CD14-positive monocyte (primary cell): ENCODE measurements around the gene SLC22A31. TPM values are rescaled to one million over a fixed set of nuclear protein-coding genes. Genes with fewer than 3 reads are reported as not detected.

Experiments used
- DNase-seq, 3 donors: peaks; one replicate each; pipeline ENCODE4 v3.0.0-alpha.2; 2011 to 2022
- H2AFZ ChIP-seq: 2 replicates; pipeline ENCODE4 v1.6.0; 2012; ENCODE audit warnings: mild to moderate bottlenecking, low read depth, low read length, inconsistent platforms; ENCODE audit not compliant: insufficient read depth, poor library complexity, severe bottlenecking
- H3K27ac ChIP-seq, 2 donors: 1 replicate in 1 of 2; 2 replicates in 1 of 2; pipeline ENCODE4 v1.5.1; 2012 to 2013; ENCODE audit warnings: low read length in 2 of 2, control low read depth in 1 of 2, inconsistent platforms in 1 of 2, low read depth in 1 of 2, mild to moderate bottlenecking in 1 of 2
- H3K27me3 ChIP-seq, 2 donors: one replicate each; pipeline versions ENCODE4 v1.6.0 to v1.6.1; 2011 to 2013; ENCODE audit warnings: low read length in 2 of 2; ENCODE audit not compliant: control insufficient read depth in 2 of 2, insufficient read depth in 2 of 2
- H3K36me3 ChIP-seq, 2 donors: replicated peaks in 1 of 2; 1 replicate in 1 of 2; 2 replicates in 1 of 2; pipeline versions ENCODE4 v1.5.1 to v1.6.1; 2012 to 2013; ENCODE audit warnings: low read length in 2 of 2, control low read depth in 1 of 2, inconsistent platforms in 1 of 2, mild to moderate bottlenecking in 1 of 2; ENCODE audit not compliant: insufficient read depth in 2 of 2, control insufficient read depth in 1 of 2
- H3K4me1 ChIP-seq, 2 donors: 1 replicate in 1 of 2; 2 replicates in 1 of 2; pipeline versions ENCODE4 v1.5.1 to v1.6.1; 2012 to 2013; ENCODE audit warnings: low read length in 2 of 2, control low read depth in 1 of 2, inconsistent platforms in 1 of 2, mild to moderate bottlenecking in 1 of 2, moderate library complexity in 1 of 2; ENCODE audit not compliant: insufficient read depth in 2 of 2, control insufficient read depth in 1 of 2
- H3K4me2 ChIP-seq: replicated peaks from 2 replicates; pipeline ENCODE3; 2012; ENCODE audit warnings: low read length, moderate library complexity, mild to moderate bottlenecking; ENCODE audit not compliant: poor library complexity, severe bottlenecking; ENCODE audit errors: extremely low read depth
- H3K4me3 ChIP-seq, 3 experiments: fragments of 200-600 bp in 1 of 3; sonication (generic) in 1 of 3; replicated peaks in 1 of 3; 1 replicate in 2 of 3; 2 replicates in 1 of 3; pipeline ENCODE4 v1.5.1; 2011 to 2013; ENCODE audit warnings: low read length in 3 of 3, mild to moderate bottlenecking in 3 of 3, control low read depth in 2 of 3, low read depth in 2 of 3, inconsistent platforms in 1 of 3, moderate library complexity in 1 of 3
- H3K79me2 ChIP-seq: 2 replicates; pipeline ENCODE4 v1.6.0; 2012; ENCODE audit warnings: mild to moderate bottlenecking, control low read depth, inconsistent platforms, low read length, moderate library complexity; ENCODE audit not compliant: insufficient read depth
- H3K9ac ChIP-seq: 2 replicates; pipeline ENCODE4 v1.6.0; 2017; ENCODE audit warnings: low read length, mild to moderate bottlenecking; ENCODE audit not compliant: insufficient read depth, poor library complexity, severe bottlenecking
- H3K9me3 ChIP-seq, 2 donors: replicated peaks in 1 of 2; 1 replicate in 1 of 2; 2 replicates in 1 of 2; pipeline versions ENCODE4 v1.5.1 to v1.6.1; 2012 to 2013; ENCODE audit warnings: low read length in 2 of 2, control low read depth in 1 of 2; ENCODE audit not compliant: control insufficient read depth in 1 of 2, insufficient read depth in 1 of 2
- H4K20me1 ChIP-seq: 2 replicates; pipeline ENCODE4 v1.6.0; 2012; ENCODE audit warnings: mild to moderate bottlenecking, low read length, control low read depth, moderate library complexity; ENCODE audit not compliant: insufficient read depth
- H3K27ac Mint-ChIP-seq, 7 donors: one replicate each; pipeline ENCODE4 v1.8.0; 2020; ENCODE audit warnings: mild to moderate bottlenecking in 7 of 7, mixed read lengths in 7 of 7, moderate library complexity in 6 of 7, inconsistent platforms in 2 of 7
- H3K27me3 Mint-ChIP-seq, 3 donors: one replicate each; pipeline ENCODE4 v1.8.0; 2021 to 2022; ENCODE audit warnings: low read depth in 3 of 3, mild to moderate bottlenecking in 3 of 3, mixed read lengths in 3 of 3, moderate library complexity in 3 of 3, inconsistent platforms in 1 of 3
- H3K36me3 Mint-ChIP-seq, 2 donors: one replicate each; pipeline ENCODE4 v1.8.0; 2020; ENCODE audit warnings: mixed read lengths in 2 of 2, inconsistent platforms in 1 of 2, mild to moderate bottlenecking in 1 of 2
- H3K4me1 Mint-ChIP-seq: one replicate; pipeline ENCODE4 v1.8.0; 2020; ENCODE audit warnings: mild to moderate bottlenecking, mixed read lengths
- H3K4me3 Mint-ChIP-seq, 2 donors: one replicate each; pipeline ENCODE4 v1.8.0; 2020; ENCODE audit warnings: mild to moderate bottlenecking in 2 of 2, mixed read lengths in 2 of 2, moderate library complexity in 1 of 2
- H3K9me3 Mint-ChIP-seq, 7 donors: one replicate each; pipeline ENCODE4 v1.8.0; 2020 to 2022; ENCODE audit warnings: mixed read lengths in 7 of 7, mild to moderate bottlenecking in 6 of 7, moderate library complexity in 6 of 7, inconsistent platforms in 2 of 7
- CTCF ChIP-seq: fragments of 200-600 bp; IDR thresholded peaks from one replicate; pipeline ENCODE4 v1.8.0; 2022; ENCODE audit warnings: antibody characterized with exemption, mild to moderate bottlenecking
- whole genome bisulfite sequencing: methylation state at CpG from one replicate; pipeline ENCODE4 v1.1.5; 2013; ENCODE audit warnings: missing lambda C conversion rate; ENCODE audit not compliant: insufficient coverage; 5-methylcytosine and 5-hydroxymethylcytosine counted together
- intact Hi-C, 2 donors: fragments of 100-400 bp; cut with micrococcal nuclease; formaldehyde crosslinking; loops; one replicate each; pipeline versions ENCODE4 v1.15.0 to v1.15.1; 2023
- polyA plus RNA-seq, 3 donors: library from polyadenylated mRNA; depleted of rRNA in 1 of 3; unstranded in 2 of 3; stranded (reverse) in 1 of 3; fragments of 300-500 nt in 2 of 3; fragments of >200 nt in 1 of 3; fragmentation: Illumina TruSeq in 2 of 3; gene quantifications; 1 replicate in 2 of 3; 2 replicates in 1 of 3; pipeline ENCODE4 v1.2.3, GENCODE V29; 2012 to 2021

The SLC22A31 gene
- polyA plus RNA-seq, 3 donors: 0.29 TPM; not detected in 2

GRCh38 chr16:89210904-89211515 lies 10.7 kb upstream of the SLC22A31 start:
- H3K36me3 Mint-ChIP-seq: no peaks in the 10 kb centered on the region
- Histone ChIP-seq H3K4me1 (no peaks in the 10 kb centered on the region), H3K4me2 (no peak overlapping the region), H3K27ac (no peak overlapping the region), H3K9me3 (no peaks in the 10 kb centered on the region), H2AFZ (no peak overlapping the region), H3K36me3 (no peaks in the 10 kb centered on the region), H4K20me1 (no peaks in the 10 kb centered on the region), H3K27me3 (peaks cover 0 to 2% of the 10 kb centered on the region in 2 donors), H3K9ac (no peak overlapping the region), H3K79me2 (no peaks in the 10 kb centered on the region), H3K4me3 (no peak overlapping the region)
- H3K4me3 Mint-ChIP-seq: no peak overlapping the region
- H3K9me3 Mint-ChIP-seq: peaks cover 0 to 2% (median 0%) of the 10 kb centered on the region in 7 donors
- peaks cover 8 to 21% (median 11%) of the 10 kb centered on the region in 3 donors for H3K27me3 Mint-ChIP-seq
- DNase-seq: no peak
- TF ChIP-seq CTCF: no peak
- no peaks in the 10 kb centered on the region for H3K4me1 Mint-ChIP-seq
- peak overlapping the region in 1 of 7 donors; percentile 13 for H3K27ac Mint-ChIP-seq
- 94% methylated on average over 11 of the region's 15 CpGs for WGBS
- intact Hi-C loops: loop anchor here in 1 of 2 donors (10.0 kb wide), 2 partner anchors 356 to 396 kb away; partner anchors contain the start of genes APRT, GALNS and TRAPPC2L

- Mint-ChIP-seq H3K36me3 (no peaks in the 10 kb centered on the region), H3K27ac (no peak overlapping the region), H3K27me3 (peaks cover 11 to 23% (median 11%) of the 10 kb centered on the region in 3 donors), H3K4me1 (no peaks in the 10 kb centered on the region), H3K4me3 (no peak overlapping the region), H3K9me3 (peaks cover 0 to 2% (median 0%) of the 10 kb centered on the region in 7 donors)
- Histone ChIP-seq H3K4me3 (no peak overlapping the region), H3K4me2 (no peak overlapping the region), H4K20me1 (no peaks in the 10 kb centered on the region), H3K9me3 (no peaks in the 10 kb centered on the region), H3K4me1 (no peaks in the 10 kb centered on the region), H3K79me2 (no peaks in the 10 kb centered on the region), H3K9ac (no peak overlapping the region), H3K27me3 (peaks cover 0 to 2% of the 10 kb centered on the region in 2 donors), H3K36me3 (no peaks in the 10 kb centered on the region), H3K27ac (no peak overlapping the region), H2AFZ (no peak overlapping the region)
- no peak for DNase-seq
- intact Hi-C loops: loop anchor here in 1 of 2 donors (10.0 kb wide), 2 partner anchors 356 to 396 kb away; partner anchors contain the start of genes APRT, GALNS and TRAPPC2L
- WGBS: 86% methylated on average over 7 of the region's 11 CpGs
- TF ChIP-seq CTCF: no peak
Observed at GRCh38 chr16:89210165-89210903, 10.0 kb upstream of the SLC22A31 start.
